Skin of body (tissue), 2 donors: ENCODE measurements around the gene CCDC8. TPM values are rescaled to one million over a fixed set of nuclear protein-coding genes. Genes with fewer than 3 reads are reported as not detected.
"Not testable (repeated sequence)": the region's sequence is repeated elsewhere in the genome, so short reads cannot be mapped to it uniquely, and the experiment has no call there.

Source experiments
- DNase-seq: peaks from one replicate; lab custom pipeline; 2025; lab: John Stamatoyannopoulos, UW
- total RNA-seq: library from RNA; depleted of rRNA; stranded (reverse); fragments of >200 nt; gene quantifications from one replicate; pipeline ENCODE4 v1.2.3, GENCODE V29; 2014

The CCDC8 gene
- total RNA-seq, 1 donor from 2014 or later = 36.2 TPM

DNA sequence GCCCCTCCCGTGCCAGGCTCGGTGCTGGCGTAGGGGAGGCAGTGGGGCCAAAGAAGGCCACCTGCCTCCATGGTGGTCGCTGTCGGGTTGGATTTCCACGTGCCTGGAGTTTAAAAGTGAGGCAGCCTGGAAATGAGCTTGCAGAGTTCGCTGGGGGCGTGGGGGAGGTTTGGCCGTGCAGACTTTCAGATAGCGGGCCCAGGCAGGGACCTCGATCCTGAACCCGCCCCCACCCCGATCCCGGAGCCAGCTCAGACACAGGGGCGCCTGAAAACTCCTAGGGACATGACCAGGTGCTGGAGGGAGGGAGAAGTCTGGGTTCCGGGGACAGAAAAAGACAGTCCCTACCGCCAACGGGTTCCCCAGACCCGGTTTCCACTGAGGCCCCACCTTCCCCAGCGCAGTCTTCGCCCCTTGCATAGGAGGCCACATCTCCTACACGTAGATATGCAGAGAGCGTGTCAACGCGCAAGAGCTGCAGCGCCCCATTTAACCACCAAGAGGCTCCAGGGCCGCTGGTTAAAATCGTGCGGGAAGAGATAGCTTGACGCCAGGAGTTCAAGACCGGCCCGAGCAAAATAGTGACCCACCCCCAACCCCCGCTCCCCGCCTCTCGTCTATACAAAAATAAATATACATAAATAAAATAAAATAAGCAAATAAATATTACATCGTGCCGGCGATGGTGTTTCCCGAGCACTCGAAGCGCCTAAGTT is 8.5 kb downstream of the CCDC8 start:
- DNase-seq = peak; percentile 47

DNA sequence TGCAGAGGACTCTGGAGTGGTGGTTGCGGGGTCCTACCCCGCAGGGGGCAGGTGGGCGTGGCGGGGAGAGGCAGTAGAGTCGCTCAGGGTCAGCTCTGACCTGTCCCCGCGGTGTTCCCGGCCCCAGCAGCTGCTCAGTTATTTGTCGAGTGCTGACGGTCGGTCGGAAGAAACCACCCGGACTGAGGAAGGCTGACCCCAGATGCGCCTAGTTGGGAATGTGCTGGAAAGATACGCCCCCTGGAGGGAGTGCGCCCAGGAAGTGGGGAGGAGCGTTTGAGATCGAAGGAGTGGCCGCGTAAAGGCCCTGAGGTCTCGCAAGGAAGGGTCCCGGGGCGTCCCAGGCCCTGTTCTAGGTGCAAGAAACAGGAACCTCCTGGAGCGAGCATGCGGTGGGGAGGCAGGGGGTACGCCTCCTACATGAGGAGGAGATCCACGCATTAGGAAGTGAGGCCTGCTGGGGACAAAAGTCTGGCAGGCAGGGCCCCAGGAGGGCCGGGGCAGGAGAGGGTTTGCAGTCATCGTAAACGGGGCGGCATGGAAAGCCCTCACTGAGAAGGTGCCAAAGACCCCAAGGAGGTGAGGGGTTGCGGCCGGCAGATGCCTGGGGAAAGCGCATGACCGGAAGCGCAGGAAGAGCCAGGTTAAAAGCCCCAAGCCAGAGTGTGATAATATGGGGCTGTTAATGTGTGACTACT is 9.2 kb downstream of the CCDC8 start:
- peak; percentile 45 for DNase-seq

DNA sequence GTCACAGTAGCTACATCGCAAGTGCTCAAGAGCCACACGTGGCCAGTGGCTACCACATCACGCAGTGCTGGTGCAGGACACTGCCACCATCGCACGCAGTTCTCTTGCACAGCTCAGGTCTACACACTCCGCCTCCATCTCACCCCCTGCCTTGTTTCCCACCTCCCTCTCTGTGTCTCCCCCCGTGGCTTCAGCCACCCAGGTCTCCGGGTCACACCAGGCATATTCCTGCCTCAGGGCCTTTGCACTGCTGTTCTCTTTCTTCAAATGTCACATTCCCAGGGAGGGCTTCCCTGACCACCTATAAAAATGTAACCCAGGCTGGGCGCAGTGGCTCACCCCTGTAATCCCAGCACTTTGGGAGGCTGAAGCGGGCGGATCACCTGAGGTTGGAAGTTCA is 10.6 kb downstream of the CCDC8 start:
- DNase-seq = no peak

DNA sequence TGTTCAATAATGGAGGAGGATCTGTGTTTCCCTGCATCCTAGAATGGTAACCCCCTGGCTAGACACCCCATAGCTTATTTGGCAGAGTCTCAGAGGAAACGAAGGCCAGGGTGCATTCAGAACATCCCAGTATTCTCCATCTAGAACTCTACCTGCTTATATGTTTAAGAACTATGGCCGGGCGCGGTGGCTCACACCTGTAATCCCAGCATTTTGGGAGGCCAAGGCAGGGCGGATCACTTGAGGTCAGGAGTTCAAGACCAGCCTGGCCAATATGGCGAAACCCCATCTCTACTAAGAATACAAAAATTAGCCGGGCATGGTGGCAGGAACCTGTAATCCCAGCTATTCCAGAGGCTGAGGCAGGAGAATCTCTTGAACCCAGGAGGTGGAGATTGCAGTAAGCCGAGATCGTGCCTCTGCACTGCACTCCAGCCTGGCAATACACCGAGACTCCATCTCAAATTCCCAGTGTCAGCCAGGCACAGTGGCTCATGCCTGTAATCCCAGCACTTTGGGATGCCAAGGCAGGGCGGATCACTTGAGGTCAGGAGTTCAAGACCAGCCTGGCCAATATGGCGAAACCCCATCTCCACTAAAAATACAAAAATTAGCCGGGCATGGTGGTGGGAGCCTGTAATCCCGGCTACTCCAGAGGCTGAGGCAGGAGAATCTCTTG is 15.4 kb downstream of the CCDC8 start:
- DNase-seq = not testable (repeated sequence)

DNA sequence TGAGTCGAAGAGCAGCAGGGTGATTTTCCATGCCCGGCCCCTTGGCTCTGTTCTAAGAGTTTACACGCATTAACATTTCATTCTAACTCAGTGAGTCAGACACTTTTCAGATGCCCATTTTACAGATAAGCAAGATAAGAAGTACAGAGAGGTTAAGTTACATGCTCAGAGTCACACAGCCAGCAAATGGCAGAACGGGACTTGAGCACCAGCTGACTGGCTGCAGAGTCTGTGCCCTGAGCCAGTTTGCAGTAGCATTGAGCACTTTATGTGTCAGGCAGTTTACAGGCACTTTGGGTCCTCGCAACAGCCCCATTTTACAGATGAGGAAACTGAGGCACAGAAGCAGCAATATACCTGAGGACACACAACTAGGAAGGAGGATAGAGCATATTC is 19.0 kb downstream of the CCDC8 start:
- no peak for DNase-seq

DNA sequence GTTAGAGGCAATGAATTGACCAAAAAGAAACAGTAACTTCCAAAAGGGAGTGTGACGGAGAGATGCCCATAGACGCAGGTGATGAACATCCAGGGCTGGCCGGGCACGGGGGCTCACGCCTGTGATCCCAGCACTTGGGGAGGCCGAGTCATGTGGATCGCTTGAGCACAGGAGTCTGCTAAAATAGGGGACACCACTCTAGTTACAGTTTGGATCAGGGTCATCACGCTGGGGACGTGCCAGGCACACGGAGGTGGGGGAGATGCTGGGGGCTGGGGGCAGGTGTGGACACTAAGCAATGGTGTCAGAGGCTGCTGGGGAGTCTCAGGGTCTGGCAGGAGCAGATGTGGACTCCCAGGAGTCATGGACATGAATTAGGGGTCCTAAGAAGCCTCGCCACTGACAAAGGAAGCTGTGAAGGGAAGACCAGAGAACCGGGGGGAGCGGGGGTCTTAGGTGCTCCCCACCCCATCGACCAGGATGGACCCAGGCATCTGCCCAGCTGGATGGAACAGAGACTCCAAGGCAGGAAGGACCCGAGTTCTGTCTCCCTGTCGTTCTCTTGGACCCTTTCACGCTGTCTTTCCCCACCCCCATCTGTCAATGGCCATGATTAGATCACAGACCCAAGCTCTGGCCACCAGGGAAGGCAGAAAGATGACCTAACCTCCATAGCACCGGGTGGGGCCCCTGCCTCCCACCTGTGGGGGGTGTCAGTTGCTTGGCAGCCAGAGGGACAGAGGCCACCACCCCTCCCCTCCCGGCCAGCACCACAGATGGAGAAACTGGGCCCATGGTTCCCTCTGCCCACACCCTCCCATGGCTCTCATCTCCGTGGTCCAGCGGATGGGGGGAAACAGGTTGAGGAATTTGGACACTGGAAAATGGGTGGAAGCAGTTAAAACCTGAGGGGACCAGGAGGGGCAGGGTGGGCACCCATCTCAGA is 19.6 kb downstream of the CCDC8 start:
- DNase-seq = no peak

DNA sequence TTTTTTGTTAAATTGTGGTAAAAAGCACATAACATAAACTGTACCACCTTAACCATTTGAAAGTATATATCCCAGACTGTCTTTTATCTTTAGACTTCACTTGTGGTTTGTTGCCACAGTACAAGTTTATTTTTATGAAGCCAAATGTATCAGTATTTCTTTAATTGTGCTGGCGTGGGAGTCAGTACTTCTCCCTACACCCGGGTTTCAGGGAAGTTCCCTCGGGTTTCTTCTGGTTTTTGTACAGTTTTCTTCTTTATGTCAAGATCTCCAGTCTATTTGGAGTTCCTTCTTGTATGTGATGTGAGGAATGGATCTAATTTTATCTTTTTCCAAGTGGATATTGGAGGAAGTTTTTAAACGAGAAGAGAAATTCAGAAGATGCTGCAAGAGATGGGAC is 20.5 kb downstream of the CCDC8 start:
- DNase-seq = no peak

DNA sequence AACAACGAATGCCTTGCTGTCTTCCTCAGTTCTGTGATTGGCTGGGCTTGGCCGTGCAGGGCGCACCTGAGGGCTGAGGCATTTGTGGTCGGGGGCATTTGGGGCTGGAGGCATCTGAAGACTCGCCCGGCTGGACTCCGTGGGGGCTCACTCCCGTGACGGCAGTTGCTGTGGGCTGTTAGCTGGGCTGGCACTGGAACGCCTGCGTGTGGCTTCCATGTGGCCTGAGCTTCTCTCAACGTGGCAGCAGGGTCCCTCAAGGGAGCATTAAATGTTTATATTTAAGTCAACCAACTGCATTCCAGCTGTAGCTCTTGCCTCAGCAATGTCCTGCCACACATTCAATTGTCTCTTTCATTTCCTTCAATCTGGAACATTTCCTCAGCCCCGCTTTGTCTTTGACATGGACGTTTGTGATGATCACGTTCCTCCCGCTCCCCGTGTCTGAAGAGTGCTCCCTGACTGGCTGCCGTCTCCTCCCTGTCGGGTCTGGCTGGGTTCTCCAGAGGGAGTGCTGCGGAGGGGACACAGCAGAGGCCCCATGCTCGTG is 21.0 kb downstream of the CCDC8 start:
- peak; percentile 96 for DNase-seq

DNA sequence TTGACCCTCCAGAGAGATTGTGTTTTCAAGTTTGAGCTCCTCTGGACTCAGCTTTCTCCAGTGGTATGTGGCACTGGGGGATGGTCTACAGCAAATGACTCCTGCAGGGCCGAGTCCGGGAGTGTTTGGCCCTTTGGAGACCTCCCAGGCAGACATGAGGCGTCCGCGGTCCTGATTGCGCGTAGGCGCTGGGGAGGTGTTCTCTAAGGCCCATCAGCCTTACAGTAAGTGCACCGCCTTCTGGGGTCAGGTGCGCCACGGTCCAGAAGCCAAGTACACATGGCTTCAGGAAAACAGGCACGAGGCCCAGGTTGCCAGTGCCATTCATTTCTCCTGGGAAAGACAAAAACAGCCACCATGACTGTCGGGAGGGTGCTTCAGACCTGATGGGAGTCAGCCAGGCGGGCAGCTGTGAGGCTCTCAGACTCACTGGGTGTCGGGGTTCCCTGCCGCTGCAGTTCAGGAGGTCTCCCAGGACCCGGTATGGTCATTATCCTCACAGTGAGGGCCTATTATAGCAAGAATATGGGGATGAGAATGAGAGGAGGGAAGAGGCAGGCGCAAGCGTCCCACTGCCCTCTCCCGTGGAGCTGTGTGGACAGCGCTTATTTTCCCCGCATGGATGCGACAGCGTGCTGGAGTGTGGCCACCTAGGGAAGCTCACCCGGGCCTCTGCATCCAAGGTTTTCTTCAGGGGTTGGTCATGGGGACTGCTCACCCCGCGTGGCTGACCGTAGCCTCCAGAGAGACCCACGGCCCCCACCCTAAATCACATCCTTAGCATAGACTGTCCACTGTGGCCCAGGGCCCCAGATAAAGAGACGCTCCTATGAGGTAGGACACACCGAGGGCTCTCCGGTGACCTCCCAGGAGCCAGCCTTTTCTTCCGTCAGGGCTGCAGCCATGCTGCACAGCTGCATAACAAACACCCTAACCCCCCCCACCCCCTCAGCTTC is 21.8 kb downstream of the CCDC8 start:
- no peak for DNase-seq

DNA sequence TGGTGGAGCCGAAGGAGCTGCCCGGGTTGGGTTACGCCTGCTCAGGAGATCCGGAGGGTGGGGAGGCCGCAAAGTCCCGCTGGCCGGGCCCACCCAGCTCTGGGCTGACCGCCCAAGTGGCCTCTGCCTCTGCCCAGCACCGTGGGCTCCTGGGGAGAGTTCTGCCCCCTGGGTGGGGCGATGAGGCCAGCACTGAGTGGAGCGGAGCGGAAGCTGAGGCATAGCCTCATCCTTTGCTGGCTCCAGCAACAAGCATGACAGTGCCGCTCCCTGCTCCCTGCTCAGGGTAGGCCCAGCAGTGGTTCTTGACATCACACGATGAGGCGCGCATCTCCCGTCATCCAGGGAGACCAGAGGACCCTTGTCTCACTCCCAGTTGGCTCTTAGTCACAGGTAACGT is 22.5 kb downstream of the CCDC8 start:
- no peak for DNase-seq

DNA sequence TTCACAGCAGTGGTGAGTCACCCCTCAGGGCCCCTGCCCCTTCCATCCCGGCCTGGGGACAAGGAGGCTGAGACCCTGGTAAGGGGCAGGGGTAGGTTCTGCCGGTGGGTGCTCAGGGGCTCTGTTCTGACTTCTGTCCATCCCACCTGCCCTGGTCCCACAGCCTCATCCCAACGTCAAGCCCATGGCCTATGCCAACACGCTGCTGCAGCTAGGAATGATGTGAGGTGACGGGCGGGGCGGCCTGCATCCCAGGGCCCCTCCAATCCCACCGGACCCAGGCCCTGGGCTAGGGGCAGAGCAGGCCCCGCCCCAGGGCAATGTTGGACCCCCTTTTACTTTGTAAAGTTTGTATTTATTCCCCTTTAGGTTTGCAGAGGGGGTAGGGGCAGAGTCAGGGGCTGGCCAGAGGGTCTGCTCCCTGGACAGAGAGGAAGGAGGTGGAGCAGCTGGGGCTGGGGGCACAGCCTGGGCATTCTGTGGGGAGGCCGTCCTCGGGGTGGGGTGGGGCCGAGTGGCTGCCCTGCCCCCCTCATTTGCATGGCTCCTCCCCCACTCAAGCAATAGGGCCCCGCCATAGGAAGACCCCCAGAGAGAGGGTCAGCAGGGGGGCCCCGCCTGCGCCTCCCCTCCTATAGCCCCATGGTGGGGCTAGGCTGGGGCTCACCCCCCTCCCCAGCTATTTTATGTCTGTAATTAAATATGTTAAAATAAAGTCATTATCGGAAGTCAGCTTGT is 23.1 kb downstream of the CCDC8 start:
- no peak for DNase-seq

DNA sequence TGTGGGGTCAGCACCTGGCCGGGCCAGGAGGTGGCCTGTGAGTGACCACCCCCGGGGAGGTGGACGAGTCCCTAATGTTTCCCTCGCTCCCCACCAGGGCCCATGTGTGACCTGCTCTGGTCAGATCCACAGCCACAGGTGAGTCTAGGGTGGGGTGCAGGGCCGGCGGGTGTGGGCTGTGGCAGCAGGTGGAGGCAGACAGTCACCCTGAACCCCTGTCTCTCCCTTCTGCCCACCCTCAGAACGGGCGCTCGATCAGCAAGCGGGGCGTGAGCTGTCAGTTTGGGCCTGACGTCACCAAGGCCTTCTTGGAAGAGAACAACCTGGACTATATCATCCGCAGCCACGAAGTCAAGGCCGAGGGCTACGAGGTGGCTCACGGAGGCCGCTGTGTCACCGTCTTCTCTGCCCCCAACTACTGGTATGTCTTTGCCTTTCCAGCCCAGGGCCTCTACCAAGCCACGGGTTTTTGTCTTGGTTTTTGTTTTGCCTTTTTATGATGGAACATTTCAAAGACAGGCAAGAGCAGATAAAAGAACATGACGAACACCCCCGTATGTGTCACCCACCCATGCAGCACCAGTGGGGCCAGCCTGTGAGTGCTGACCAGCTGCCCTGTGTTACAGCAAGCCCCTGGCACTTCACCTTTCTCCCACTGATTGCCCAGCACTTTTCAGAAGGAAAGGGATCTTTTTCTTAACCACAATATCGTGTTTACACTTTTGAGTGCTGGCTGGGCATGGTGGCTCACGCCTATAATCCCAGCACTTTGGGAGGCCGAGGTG is 24.9 kb downstream of the CCDC8 start:
- DNase-seq = no peak

DNA sequence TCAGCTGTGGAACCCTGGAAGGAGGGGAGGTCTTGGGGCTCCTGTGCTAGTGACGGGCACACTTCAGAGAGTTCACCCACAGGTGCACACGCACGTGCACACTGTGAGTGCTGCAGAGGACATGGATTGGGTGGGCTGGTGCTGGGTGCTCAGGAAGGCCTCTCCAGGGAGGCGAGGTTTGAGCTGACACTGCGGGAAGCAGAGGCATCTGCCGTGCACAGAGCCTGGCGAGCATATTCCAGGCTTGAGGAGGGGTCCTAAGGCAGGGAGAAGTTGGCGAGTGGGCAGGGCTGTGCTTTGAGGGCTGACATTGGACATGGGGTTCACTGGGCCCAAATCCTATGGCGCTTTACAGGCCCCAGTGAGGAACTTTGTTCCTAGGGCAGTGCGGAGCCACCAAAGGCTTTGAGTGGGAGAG is 25.6 kb downstream of the CCDC8 start:
- DNase-seq = no peak

DNA sequence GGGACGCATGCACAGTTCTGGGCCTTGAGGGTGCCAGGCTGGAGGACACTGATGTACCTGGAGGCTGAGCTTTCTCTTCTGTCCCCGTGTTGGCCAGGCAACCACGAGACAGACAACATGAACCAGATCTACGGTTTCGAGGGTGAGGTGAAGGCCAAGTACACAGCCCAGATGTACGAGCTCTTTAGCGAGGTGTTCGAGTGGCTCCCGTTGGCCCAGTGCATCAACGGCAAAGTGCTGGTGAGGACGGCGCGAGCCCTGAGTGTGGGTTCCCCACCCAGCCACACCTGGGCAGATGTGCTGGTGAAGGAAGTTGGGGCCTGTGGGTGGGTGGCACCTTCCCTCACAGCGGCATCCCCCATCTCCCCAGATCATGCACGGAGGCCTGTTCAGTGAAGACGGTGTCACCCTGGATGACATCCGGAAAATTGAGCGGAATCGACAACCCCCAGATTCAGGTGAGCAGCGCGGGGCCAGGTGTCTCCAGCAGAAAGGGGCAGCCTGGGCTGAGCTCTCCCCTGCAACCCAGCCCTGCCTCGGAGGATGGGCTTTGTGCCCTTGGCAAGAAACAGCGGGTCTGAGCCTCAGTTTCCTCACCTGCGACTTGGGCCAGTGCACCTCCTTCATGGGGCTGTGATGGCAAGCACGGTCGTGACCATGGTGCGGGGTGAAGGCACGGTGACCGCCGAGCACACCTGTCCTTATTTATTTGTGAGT is 26.2 kb downstream of the CCDC8 start:
- no peak for DNase-seq

DNA sequence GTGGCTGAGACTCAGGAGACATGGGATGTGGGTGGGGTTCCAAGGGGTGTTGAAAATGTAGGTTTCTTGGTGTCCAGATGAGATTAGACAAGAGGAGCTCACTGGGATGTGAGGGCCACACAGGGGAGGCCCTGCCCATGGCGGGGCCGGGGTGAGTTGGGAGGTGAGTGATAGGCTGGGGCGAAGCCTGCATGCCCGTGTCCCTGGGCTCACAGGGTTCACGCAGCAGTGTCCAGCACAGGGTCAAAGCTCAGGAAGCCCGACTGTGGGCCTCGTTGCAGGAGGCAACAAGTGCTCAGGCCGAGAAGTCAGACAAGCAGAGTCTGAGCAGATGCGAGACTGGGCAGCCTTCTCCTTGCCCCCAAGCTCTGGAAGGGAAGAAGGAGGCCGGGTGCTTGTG is 27.2 kb downstream of the CCDC8 start:
- no peak for DNase-seq

DNA sequence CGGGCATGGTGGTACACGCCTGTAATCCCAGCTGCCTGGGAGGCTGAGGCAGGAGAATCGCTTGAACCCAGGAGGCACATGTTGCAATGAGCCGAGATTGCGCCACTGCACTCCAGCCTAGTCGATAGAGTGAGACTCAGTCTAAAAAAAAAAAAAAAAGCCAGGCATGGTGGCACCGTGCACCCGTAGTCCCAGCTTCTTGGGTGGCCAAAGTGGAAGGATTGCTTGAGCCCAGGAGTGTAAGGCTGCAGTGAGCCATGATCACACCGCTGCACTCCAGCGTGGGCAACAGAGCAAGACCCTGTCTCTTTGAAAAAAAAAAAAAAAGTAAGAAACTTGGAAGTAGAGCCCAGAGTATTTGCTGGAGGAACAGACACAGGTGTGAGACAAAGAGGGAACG is 27.7 kb downstream of the CCDC8 start:
- no peak for DNase-seq

DNA sequence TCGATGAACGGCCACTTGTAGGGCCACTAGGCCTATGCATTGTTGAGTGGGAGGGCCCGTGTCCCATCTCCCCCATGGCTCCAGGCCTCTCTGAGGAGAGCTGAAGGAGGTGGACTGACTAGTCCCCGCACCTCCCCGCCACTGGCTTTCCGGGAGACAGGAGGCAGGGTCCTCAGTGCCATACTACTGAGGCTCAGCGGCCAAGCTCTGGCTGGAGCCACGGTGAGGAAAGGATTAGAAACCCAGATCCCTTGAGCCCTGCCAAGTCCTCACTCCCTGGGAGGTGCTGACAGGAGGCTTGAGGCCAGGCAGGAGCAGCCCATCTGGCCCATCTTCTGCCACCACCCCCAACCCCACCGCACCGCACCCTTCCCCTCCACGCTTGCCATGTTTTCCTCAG is 29.0 kb downstream of the CCDC8 start:
- DNase-seq = no peak

DNA sequence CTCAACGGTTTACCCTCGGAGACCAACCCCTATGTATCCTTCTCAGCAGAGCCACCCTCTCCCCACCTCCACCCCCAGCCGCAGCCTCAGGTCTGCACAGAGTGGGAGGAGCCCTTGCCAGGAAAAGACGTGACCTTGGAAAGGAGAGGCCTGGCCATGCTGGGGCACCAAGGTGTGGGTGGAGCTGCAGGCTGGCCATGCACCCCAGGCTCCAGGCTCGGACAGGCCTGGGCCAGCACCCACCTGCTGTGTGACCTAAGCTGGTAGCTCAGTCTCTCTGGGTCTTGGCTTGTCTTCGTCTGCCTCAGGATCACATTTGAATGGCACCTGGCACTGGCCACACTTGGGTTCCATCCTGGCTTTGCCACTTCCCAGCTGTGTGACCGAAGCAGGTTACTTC is 29.5 kb downstream of the CCDC8 start:
- no peak for DNase-seq
